HUES6 (cell line): ENCODE results near the gene PTGS2.
"Not testable (repeated sequence)": the region's sequence is repeated elsewhere in the genome, so short reads cannot be mapped to it uniquely, and the experiment has no call there.

Source experiments
- H3K27ac ChIP-seq: 2 replicates; pipeline ENCODE4 v1.7.0; 2013; ENCODE audit warnings: low read depth, mild to moderate bottlenecking, low read length, inconsistent platforms
- H3K27me3 ChIP-seq: 2 replicates; pipeline ENCODE4 v1.6.1; 2013; ENCODE audit warnings: low read length; ENCODE audit not compliant: control insufficient read depth, insufficient read depth
- H3K36me3 ChIP-seq: 2 replicates; pipeline ENCODE4 v1.6.1; 2013; ENCODE audit warnings: low read length; ENCODE audit not compliant: control insufficient read depth, insufficient read depth
- H3K4me1 ChIP-seq: 2 replicates; pipeline ENCODE4 v1.6.1; 2013; ENCODE audit warnings: low read length; ENCODE audit not compliant: control insufficient read depth, insufficient read depth
- H3K4me3 ChIP-seq: 2 replicates; pipeline ENCODE4 v1.5.1; 2013; ENCODE audit warnings: low read depth, low read length
- H3K9ac ChIP-seq: one replicate; pipeline ENCODE4 v1.6.1; 2013; ENCODE audit warnings: mild to moderate bottlenecking, low read length
- H3K9me3 ChIP-seq: 2 replicates; pipeline ENCODE4 v1.6.1; 2013; ENCODE audit warnings: low read depth, low read length; ENCODE audit not compliant: control insufficient read depth, insufficient read depth

Gene PTGS2

DNA sequence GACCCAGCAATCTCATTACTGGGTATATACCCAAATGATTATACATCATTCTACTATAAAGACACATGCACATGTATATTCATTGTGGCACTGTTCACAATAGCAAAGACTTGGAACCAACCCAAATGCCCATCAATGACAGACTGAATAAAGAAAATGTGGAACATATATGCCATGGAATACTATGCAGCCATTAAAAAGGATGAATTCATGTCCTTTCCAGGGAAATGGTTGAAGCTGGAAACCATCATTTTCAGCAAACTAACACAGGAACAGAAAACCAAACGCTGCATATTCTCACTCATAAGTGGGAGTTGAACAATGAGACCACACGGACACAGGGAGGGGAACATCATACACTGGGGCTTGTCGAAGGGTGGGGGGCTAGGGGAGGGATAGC, 10.4 kb downstream of the PTGS2 start:
- H3K36me3 ChIP-seq, H3K9ac ChIP-seq, H3K9me3 ChIP-seq, H3K4me1 ChIP-seq, H3K27me3 ChIP-seq, H3K4me3 ChIP-seq, H3K27ac ChIP-seq: not testable (repeated sequence)

DNA sequence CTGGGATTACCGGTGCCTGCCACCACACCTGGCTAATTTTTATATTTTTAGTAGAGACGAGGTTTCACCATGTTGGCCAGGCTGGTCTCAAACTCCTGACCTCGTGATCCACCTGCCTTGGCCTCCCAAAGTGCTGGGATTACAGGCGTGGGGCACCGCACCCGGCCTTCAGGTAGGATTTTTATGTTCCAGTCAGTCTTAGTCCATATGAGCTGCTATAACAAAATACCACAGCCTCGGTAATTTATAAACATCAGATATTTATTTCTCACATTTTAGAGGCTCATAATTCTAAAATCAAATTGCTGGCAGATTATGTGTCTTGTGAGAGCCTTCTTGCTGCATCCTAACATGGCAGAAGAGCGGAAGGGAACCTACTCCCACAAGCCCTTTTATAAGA, 16.0 kb downstream of the PTGS2 start:
- H3K9ac ChIP-seq, H3K9me3 ChIP-seq, H3K4me3 ChIP-seq, H3K4me1 ChIP-seq, H3K27ac ChIP-seq, H3K36me3 ChIP-seq, H3K27me3 ChIP-seq: not testable (repeated sequence)

DNA sequence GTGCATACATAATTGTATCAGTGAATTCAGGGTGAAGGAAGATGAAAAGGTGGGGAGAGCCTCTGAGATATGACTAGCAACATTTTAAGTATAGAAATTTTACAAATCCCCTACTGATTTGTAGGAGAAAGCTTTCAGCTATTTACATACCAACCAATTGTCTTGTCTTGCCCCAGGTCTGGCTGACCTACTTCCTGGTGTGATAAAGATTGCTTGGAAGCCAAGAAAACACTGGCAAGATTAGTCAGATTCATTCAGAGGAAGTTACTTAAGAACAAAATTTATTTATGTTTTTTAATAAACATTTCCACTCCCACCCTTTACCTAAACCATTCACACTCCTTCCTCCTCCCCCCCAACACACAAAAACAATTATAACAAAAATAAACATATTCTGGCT, 17.5 kb downstream of the PTGS2 start:
- Histone ChIP-seq H3K9ac (no peak overlapping the region), H3K4me3 (no peak overlapping the region), H3K36me3 (no peaks in the 10 kb centered on the region), H3K4me1 (peaks cover 5% of the 10 kb centered on the region; the same call in 1 of the 2 replicates), H3K27me3 (no peaks in the 10 kb centered on the region), H3K27ac (no peak overlapping the region), H3K9me3 (no peaks in the 10 kb centered on the region)

DNA sequence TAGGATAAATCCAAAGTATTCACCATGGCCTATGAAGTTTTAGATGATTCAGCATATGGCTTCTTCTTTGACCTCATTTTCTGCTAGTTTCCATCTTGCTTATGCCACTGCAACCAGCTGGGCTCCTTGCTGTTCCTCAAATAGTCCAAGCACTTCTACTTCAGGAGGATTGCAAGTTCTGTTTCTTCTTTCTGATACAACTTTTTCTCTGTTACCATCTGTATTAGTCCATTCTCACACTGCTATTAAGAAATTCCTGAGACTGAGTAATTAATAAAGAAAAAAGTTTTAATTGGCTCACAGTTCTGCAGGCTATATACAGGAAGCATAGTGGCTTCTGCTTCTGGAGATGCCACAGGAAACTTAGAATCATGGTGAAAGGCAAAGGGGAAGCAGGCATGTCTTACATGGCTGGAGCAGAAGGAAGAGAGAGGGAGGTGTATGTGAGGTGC, 20.3 kb downstream of the PTGS2 start:
- no peak overlapping the region for H3K9ac ChIP-seq
- no peaks in the 10 kb centered on the region for H3K36me3 ChIP-seq
- H3K27me3 ChIP-seq: no peaks in the 10 kb centered on the region
- H3K4me3 ChIP-seq: no peak overlapping the region
- H3K27ac ChIP-seq: no peak overlapping the region
- H3K9me3 ChIP-seq: no peaks in the 10 kb centered on the region
- H3K4me1 ChIP-seq: peaks cover 5% of the 10 kb centered on the region; the same call in 1 of the 2 replicates

DNA sequence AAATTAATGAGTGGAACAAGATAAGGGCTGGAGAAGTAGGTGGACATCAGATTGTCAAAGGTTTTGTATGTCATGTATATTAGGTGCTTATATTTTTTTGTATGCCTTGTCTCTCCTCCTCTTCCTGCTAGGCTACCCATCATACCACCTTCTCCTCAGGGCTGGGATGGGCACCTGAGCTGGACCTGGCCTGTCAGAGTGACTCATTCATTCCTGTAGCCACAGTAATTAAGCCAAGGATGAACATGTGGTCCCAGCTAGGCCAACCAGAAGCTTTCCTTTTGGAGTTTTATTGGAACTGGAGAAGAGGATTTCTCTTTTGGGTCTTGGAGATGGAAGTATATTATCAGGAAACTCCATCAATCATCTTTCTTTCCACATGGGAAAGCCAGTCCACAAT, 21.2 kb downstream of the PTGS2 start:
- no peaks in the 10 kb centered on the region for H3K9me3 ChIP-seq
- H3K4me1 ChIP-seq: peaks cover 5% of the 10 kb centered on the region; the same call in 1 of the 2 replicates
- no peaks in the 10 kb centered on the region for H3K27me3 ChIP-seq
- no peak overlapping the region for H3K4me3 ChIP-seq
- H3K9ac ChIP-seq: no peak overlapping the region
- H3K36me3 ChIP-seq: no peaks in the 10 kb centered on the region
- H3K27ac ChIP-seq: no peak overlapping the region

DNA sequence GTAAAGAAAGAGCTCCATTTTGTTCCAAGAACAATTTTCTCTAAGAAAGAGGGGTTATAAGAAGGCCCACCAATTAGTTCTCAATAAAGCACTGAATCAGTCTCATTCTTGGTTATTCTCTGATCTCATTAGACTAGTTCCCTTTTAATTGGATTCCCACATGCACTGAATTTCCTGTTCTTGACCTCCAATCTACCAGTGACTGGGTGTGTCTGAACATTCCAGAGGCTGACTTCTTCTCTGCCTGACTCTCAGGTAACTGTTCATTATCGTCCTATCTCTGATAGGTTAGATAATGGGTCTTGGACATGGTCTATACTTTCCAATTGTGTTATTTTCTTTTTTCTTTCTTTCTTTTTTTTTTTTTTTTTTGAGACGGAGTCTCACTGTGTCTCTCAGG, 22.7 kb downstream of the PTGS2 start:
- no peak overlapping the region for H3K9ac ChIP-seq
- no peak overlapping the region for H3K4me3 ChIP-seq
- no peaks in the 10 kb centered on the region for H3K36me3 ChIP-seq
- no peak overlapping the region for H3K27ac ChIP-seq
- no peaks in the 10 kb centered on the region for H3K27me3 ChIP-seq
- H3K4me1 ChIP-seq: no peaks in the 10 kb centered on the region
- H3K9me3 ChIP-seq: no peaks in the 10 kb centered on the region

DNA sequence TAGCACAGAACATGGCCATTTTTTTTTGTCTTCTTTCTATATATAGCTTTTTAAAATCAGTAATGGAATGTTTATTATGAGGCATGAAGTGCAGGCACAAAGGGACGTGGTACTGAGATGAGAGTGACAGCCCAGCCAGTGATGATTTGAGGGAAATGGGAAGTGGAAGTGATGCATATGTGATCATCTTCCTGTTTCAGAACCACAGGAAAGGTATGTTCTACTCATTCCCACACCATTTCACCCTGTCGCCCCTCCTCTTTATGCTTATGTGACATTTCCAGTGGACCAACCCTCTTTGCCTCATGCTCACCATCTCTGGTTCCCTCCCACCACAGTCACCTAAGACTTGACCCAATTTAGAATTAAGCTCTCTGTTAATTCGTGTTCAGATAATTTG, 24.3 kb downstream of the PTGS2 start:
- H3K9ac ChIP-seq: no peak overlapping the region
- no peak overlapping the region for H3K27ac ChIP-seq
- H3K4me1 ChIP-seq: no peaks in the 10 kb centered on the region
- no peaks in the 10 kb centered on the region for H3K9me3 ChIP-seq
- H3K4me3 ChIP-seq: no peak overlapping the region
- H3K27me3 ChIP-seq: no peaks in the 10 kb centered on the region
- no peaks in the 10 kb centered on the region for H3K36me3 ChIP-seq

DNA sequence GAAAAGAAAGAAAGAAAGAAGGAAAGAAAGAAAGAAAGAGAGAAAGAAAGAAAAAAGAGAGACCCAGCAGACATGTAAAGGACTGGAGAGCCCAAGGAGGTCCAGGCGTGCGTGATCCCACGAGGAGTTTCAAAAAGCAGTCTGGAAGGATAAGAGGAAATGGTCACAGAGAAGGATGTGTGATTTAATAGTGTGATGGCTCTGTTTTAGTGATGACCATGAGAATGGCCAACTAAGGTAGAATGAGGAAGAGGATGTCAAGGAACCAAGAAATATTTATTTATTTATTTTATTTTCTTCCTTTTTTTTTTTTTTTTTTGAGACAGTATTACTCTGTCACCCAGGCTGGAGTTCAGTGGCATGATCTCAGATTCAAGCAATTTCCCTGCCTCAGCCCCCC, 25.5 kb downstream of the PTGS2 start:
- H3K27ac ChIP-seq: no peak overlapping the region
- no peaks in the 10 kb centered on the region for H3K36me3 ChIP-seq
- no peak overlapping the region for H3K9ac ChIP-seq
- no peaks in the 10 kb centered on the region for H3K9me3 ChIP-seq
- no peaks in the 10 kb centered on the region for H3K27me3 ChIP-seq
- no peaks in the 10 kb centered on the region for H3K4me1 ChIP-seq
- H3K4me3 ChIP-seq: no peak overlapping the region

DNA sequence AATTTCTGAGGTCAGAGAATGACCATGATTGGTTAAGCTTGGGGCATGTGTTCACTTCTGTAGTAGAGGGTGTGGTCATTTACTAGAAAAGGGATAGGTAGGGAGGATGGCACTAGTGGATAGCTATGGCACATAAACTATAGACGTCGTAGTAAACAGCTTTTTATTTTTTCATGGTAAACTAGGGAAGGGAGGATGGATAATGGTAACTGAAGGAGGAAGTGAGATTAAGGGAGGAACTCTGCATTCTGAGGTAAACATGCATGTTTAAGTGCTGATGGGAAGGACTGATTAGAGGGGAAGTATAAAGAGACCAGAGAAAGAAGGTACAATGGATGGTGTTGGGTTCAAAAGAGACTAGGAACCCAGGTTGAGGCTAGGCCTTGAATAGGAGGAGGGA, 26.9 kb downstream of the PTGS2 start:
- no peaks in the 10 kb centered on the region for H3K27me3 ChIP-seq
- no peaks in the 10 kb centered on the region for H3K9me3 ChIP-seq
- no peak overlapping the region for H3K9ac ChIP-seq
- H3K27ac ChIP-seq: no peak overlapping the region
- H3K36me3 ChIP-seq: no peaks in the 10 kb centered on the region
- H3K4me3 ChIP-seq: no peak overlapping the region
- H3K4me1 ChIP-seq: peaks cover 6% of the 10 kb centered on the region; the same call in 1 of the 2 replicates

DNA sequence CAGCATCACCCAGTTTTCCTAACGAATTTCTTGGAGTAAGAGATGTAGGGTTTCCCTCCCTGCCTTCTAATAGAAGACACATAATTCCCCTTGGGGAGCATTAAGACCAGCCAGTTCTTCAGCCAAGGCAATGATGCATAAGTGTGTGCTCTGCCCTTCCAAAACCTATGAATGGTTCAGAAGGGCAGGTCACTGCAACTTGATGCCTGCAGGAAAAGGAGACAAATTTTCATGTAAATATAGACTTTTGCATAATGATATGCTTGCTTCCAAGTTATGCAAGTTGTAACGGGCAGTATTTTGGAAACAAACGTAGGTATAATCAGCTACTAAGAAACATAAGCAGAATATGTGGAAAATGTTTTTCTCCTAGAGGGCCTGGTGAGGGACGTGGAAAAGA, 31.6 kb downstream of the PTGS2 start:
- Histone ChIP-seq H3K9ac (no peak overlapping the region), H3K27ac (no peak overlapping the region), H3K36me3 (no peaks in the 10 kb centered on the region), H3K27me3 (no peaks in the 10 kb centered on the region), H3K4me1 (peaks cover 6% of the 10 kb centered on the region; the same call in 1 of the 2 replicates), H3K9me3 (no peaks in the 10 kb centered on the region), H3K4me3 (no peak overlapping the region)

DNA sequence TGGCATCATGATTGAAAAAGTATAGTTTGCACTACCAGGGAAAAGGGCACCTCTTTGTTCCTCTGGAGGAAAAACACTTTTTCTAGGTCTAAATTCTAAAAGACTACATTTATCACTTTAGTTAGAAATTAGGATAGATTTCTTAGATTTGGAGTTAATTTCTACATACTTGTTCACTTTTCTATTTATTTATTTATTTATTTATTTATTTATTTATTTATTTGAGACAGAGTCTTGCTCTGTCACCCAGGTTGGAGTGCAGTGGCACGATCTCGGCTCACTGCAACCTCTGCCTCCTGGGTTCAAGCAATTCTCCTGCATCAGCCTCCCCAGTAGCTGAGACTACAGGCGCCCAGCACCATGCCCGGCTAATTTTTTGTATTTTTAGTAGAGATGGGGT, 32.2 kb downstream of the PTGS2 start:
- H3K4me1 ChIP-seq, H3K36me3 ChIP-seq, H3K9ac ChIP-seq, H3K4me3 ChIP-seq, H3K9me3 ChIP-seq, H3K27ac ChIP-seq, H3K27me3 ChIP-seq: not testable (repeated sequence)

DNA sequence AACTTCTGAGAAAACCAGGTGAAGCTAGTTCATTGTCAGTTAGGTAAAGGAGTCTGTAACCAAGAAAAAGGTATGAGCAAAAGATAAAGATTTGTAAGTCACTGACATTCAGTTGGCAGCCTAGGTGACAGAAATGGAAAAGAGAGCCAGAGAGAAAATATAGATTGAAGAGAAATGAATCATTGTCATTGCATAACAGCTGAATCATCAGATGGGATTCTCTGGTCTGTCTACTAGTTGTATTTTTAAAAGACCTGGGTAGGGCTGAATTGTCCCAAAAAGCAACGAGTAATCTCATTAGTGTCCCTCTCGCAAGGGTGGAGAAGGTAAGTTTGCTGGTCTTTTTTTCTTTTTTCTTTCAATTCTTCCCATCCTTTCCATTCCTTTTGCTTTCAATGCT, 36.6 kb downstream of the PTGS2 start:
- Histone ChIP-seq H3K36me3 (no peaks in the 10 kb centered on the region), H3K4me3 (no peak overlapping the region), H3K9me3 (no peaks in the 10 kb centered on the region), H3K27ac (no peak overlapping the region), H3K9ac (no peak overlapping the region), H3K27me3 (no peaks in the 10 kb centered on the region), H3K4me1 (peaks cover 3% of the 10 kb centered on the region; the same call in 1 of the 2 replicates)
